ENCODE data around the gene TMED9. TPM values are rescaled to one million over a fixed set of nuclear protein-coding genes. Genes with fewer than 3 reads are reported as not detected.
"Not testable (repeated sequence)": the region's sequence is repeated elsewhere in the genome, so short reads cannot be mapped to it uniquely, and the experiment has no call there.

Gene TMED9
- total RNA-seq, 6 donors from 2014 or later = 28.3 to 187 (median 110) TPM

- H3K27me3 ChIP-seq = no peaks in the 10 kb centered on the region
- no peak overlapping the region for H3K4me3 ChIP-seq
- H3K36me3 ChIP-seq = no peaks in the 10 kb centered on the region
- no peak for DNase-seq
- H3K27ac ChIP-seq = no peak overlapping the region
- H3K4me1 ChIP-seq = peaks cover 7 to 17% (median 15%) of the 10 kb centered on the region in 4 donors
- TF ChIP-seq, protein P1, sequence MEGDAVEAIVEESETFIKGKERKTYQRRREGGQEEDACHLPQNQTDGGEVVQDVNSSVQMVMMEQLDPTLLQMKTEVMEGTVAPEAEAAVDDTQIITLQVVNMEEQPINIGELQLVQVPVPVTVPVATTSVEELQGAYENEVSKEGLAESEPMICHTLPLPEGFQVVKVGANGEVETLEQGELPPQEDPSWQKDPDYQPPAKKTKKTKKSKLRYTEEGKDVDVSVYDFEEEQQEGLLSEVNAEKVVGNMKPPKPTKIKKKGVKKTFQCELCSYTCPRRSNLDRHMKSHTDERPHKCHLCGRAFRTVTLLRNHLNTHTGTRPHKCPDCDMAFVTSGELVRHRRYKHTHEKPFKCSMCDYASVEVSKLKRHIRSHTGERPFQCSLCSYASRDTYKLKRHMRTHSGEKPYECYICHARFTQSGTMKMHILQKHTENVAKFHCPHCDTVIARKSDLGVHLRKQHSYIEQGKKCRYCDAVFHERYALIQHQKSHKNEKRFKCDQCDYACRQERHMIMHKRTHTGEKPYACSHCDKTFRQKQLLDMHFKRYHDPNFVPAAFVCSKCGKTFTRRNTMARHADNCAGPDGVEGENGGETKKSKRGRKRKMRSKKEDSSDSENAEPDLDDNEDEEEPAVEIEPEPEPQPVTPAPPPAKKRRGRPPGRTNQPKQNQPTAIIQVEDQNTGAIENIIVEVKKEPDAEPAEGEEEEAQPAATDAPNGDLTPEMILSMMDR (IDR thresholded peaks at IDR 0.05) = no peak
- TF ChIP-seq EP300 (IDR thresholded peaks at IDR 0.05) (no peak), POLR2A (IDR thresholded peaks at IDR 0.05) (no peak), POLR2AphosphoS5 (IDR thresholded peaks at IDR 0.05) (no peak)
- peaks cover 0 to 4% (median 0%) of the 10 kb centered on the region in 4 donors for H3K9me3 ChIP-seq
- 83 to 91% methylated on average over 4 to 5 of the region's 5 CpGs for WGBS, 2 donors
- no peak for ATAC-seq (ENCODE audit: low FRiP score in 2 of 2)
Observed at GRCh38 chr5:177557796-177558195, 34.2 kb upstream of the TMED9 start.

DNA sequence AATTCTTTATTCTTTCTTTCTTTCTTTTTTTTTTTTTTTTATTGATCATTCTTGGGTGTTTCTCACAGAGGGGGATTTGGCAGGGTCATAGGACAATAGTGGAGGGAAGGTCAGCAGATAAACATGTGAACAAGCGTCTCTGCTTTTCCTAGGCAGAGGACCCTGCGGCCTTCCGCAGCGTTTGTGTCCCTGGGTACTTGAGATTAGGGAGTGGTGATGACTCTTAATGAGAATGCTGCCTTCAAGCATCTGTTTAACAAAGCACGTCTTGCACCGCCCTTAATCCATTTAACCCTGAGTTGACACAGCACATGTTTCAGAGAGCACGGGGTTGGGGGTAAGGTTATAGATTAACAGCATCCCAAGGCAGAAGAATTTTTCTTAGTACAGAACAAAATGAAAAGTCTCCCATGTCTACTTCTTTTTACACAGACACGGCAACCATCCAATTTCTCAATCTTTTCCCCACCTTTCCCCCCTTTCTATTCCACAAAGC is 32.5 kb upstream of the TMED9 start:
- not testable (repeated sequence) for H3K36me3 ChIP-seq; H3K9me3 ChIP-seq; H3K27me3 ChIP-seq; H3K4me1 ChIP-seq; H3K4me3 ChIP-seq; ATAC-seq (ENCODE audit: low FRiP score in 2 of 2); DNase-seq; H3K27ac ChIP-seq
- 56 to 59% methylated on average over 8 of the region's 8 CpGs for WGBS, 2 donors

GRCh38 chr5:177565046-177565445 is 27.0 kb upstream of the TMED9 start:
- Histone ChIP-seq H3K27ac (no peak overlapping the region), H3K4me3 (no peak overlapping the region), H3K4me1 (no peaks in the 10 kb centered on the region), H3K9me3 (peaks cover 0 to 4% (median 0%) of the 10 kb centered on the region in 4 donors), H3K27me3 (no peaks in the 10 kb centered on the region), H3K36me3 (no peaks in the 10 kb centered on the region)
- no peak for DNase-seq
- WGBS, 2 donors = 77 to 79% methylated on average over 8 of the region's 8 CpGs
- no peak for TF ChIP-seq EP300 (IDR thresholded peaks at IDR 0.05)
- ATAC-seq (ENCODE audit: low FRiP score in 2 of 2) = no peak

DNA sequence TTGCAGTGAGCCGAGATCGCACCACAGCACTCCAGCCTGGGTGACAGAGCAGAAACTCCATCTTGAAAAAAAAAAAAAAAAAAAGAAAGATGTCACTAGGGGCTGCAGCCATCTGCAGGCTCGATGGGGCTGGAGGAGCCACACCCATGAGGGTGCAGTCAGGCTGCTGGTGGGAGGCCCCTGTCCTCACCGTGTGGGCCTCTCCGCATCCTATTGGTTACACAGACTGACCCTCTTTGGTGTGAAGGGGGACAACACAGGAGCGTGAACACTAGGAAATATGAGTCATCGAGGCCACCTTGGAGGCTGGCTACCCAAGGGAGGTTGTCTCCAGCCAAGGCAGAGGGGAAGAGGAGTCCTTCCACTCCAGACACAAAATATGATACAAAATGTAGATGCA is 23.7 kb upstream of the TMED9 start:
- DNase-seq (no peak), ATAC-seq (ENCODE audit: low FRiP score in 2 of 2) (no peak)
- Histone ChIP-seq H3K4me3 (no peak overlapping the region), H3K27ac (no peak overlapping the region), H3K9me3 (no peaks in the 10 kb centered on the region), H3K27me3 (no peaks in the 10 kb centered on the region), H3K36me3 (no peaks in the 10 kb centered on the region), H3K4me1 (no peaks in the 10 kb centered on the region)
- TF ChIP-seq, protein P1 (IDR thresholded peaks at IDR 0.05) = no peak
- TF ChIP-seq POLR2AphosphoS5 (IDR thresholded peaks at IDR 0.05) = no peak
- no peak for TF ChIP-seq POLR2A (IDR thresholded peaks at IDR 0.05)
- no peak for TF ChIP-seq EP300 (IDR thresholded peaks at IDR 0.05)
- 75 to 76% methylated on average over 7 of the region's 7 CpGs for WGBS, 2 donors

- TF ChIP-seq EP300 (IDR thresholded peaks at IDR 0.05) = no peak
- no peak for TF ChIP-seq POLR2AphosphoS5 (IDR thresholded peaks at IDR 0.05)
- no peak overlapping the region for H3K4me3 ChIP-seq
- ATAC-seq (ENCODE audit: low FRiP score in 2 of 2) (no peak), DNase-seq (no peak)
- H3K9me3 ChIP-seq = no peaks in the 10 kb centered on the region
- no peak overlapping the region for H3K27ac ChIP-seq
- H3K36me3 ChIP-seq = no peaks in the 10 kb centered on the region
- 81 to 87% methylated on average over 2 of the region's 2 CpGs for WGBS, 2 donors
- H3K4me1 ChIP-seq = no peaks in the 10 kb centered on the region
- no peaks in the 10 kb centered on the region for H3K27me3 ChIP-seq
Observed at GRCh38 chr5:177569894-177570293, 22.1 kb upstream of the TMED9 start.

DNA sequence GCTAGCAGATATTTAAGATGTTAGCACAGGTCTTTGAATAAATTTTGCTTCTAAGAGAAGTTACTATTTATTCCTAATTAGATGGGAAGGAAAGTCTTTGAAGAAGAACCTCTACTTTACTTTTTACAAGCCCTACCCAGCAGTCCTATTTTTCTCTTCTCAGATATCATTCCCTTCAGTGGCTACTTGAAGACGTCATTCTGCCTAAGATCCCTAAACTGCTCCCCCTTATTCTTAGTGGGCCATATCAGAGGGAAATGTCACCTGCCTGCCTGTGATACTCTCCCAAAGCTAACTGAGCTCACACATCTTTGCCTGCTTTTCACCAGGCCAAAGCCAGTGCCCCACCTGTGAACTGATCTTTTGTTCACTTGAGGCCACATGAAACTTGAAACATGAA is 16.5 kb upstream of the TMED9 start:
- 35 to 52% methylated on average over 1 of the region's 1 CpG for WGBS, 2 donors
- H3K4me1 ChIP-seq = no peaks in the 10 kb centered on the region
- no peaks in the 10 kb centered on the region for H3K36me3 ChIP-seq
- no peak for DNase-seq
- no peaks in the 10 kb centered on the region for H3K9me3 ChIP-seq
- no peak overlapping the region for H3K27ac ChIP-seq
- H3K27me3 ChIP-seq = no peaks in the 10 kb centered on the region
- ATAC-seq (ENCODE audit: low FRiP score in 2 of 2) = no peak
- TF ChIP-seq, protein P1 (IDR thresholded peaks at IDR 0.05) = no peak
- no peak for TF ChIP-seq POLR2A (IDR thresholded peaks at IDR 0.05)
- TF ChIP-seq EP300 (IDR thresholded peaks at IDR 0.05) = no peak
- TF ChIP-seq POLR2AphosphoS5 (IDR thresholded peaks at IDR 0.05) = no peak
- no peak overlapping the region for H3K4me3 ChIP-seq

All from upper lobe of left lung (tissue), 6 donors.